GM18502 (cell line): ENCODE data around the gene ASCC1.

ENCODE experiments used
- ATAC-seq: cut with Tn5 transposase; IDR thresholded peaks from one replicate; pipeline ENCODE4 v1.9.1; 2021; ENCODE audit warnings: mild to moderate bottlenecking; ENCODE audit not compliant: unreplicated experiment, poor library complexity

Gene ASCC1

GRCh38 chr10:72087969-72088888 is 127.8 kb downstream of the ASCC1 start, which contains the start of gene SPOCK2:
TSS of gene SPOCK2 (minus strand) at chr10:72088551. CDS start at chr10:72088328, 223 bp downstream.
- no peak for ATAC-seq

DNA sequence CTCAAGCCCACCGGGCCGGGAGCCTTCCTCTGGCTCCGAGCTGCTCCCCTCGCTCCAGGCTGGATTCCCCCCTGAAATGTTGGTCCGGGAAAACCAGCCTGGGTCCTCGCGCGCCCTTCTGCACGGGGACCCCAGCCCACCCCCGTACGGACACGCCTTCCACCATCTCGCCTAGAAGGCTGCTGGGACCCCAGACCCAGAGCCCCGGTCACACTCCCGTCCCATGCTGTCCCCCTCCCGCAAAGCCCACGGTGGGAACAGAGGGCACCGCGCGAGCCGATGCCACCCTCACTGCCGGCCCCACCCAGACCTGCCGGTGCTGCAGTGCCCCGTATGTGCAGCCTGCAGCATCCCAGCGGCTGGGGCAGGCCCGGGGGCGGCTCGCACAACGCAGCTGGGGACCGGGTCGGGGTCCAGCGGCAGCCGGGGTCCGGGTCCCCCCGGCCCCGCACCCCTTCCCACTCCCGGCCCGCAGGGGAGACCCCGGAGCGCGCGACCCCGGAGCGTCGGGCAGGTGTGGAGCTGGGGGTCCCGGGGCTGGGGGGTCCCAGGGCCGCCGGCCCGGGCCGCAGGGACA is 128.6 kb downstream of the ASCC1 start:
- no peak for ATAC-seq

- ATAC-seq = no peak
Measured at GRCh38 chr10:72086466-72087391, 129.3 kb downstream of the ASCC1 start.

- no peak for ATAC-seq
Measured at GRCh38 chr10:72085864-72086465, 130.1 kb downstream of the ASCC1 start.

- no peak for ATAC-seq
Measured at GRCh38 chr10:72085166-72085565, 130.9 kb downstream of the ASCC1 start.

DNA sequence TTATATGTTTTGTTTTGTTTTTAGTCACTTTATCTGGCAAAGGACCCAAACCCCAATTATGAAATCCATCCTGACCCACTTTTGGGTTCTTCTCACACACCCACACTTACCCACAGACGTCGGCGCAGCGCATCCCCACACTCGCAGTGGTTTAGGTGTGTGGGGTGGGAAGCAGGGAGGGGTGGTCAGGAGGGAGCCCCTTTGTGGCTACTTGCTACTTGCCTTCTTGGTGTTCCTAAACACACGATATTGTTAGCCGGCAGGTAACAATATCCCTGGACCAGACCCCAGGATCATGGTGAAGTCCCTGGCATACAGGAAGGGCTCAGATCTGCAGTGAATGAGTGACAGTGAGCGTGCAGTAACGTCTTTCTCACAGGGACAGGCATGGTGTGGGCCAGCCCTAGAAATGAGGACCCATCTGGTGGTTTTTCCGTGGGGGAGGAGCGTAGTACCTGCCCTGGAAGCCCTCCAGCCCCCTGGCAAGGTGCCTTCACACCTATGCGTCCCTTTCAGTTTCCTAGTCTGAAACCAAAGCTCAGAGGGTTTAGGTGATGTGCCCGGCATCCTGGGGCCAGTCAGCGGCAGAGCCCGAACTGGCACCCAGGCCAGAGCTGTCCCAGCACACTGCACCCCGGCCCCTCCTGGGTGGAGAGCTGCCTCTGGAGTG is 132.2 kb downstream of the ASCC1 start:
- no peak for ATAC-seq

DNA sequence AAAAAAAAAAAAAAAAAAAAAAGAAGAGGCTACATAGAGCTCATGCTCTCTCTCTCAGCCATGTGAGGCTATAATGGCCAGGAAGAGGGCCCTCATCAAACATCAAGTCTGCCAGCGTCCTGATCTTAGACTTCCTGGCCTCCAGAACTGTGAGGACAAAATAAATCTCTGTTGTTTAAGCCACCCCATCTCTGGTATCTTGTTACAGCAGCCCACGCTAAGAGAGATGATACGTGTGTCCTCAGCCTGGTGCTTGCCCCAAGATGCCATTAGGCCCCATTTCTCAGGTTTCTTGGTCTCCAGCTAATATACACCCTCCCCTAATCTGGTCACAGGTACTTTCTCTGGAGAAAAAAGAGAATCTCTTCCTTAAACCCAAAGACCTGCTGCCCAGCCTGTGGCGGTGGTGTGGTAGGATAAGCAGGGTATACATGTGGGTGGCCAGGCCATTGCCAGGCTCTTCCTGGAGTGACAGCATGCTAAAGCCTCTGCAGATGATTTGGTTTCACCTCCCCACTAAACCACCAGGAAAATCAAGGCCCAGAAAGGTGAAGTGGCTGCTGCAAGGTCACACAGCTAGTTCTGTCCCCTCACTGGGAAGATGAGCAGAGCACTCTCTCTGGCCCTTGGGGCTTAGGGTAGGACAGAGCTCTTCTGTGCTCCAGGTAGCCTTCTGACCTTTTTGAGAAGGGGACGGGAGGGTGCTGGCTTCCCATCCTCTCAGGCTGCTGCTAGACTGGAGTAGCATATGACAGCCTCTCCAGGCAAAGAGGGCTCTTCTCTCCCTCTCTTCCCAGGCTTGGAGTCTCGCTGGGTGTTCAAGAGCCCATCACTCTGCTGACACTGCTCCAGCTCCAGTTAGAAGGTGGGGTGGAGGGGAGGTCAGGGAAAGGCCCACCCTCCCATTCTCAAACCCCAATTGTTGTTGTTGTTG is 133.0 kb downstream of the ASCC1 start:
- no peak for ATAC-seq

DNA sequence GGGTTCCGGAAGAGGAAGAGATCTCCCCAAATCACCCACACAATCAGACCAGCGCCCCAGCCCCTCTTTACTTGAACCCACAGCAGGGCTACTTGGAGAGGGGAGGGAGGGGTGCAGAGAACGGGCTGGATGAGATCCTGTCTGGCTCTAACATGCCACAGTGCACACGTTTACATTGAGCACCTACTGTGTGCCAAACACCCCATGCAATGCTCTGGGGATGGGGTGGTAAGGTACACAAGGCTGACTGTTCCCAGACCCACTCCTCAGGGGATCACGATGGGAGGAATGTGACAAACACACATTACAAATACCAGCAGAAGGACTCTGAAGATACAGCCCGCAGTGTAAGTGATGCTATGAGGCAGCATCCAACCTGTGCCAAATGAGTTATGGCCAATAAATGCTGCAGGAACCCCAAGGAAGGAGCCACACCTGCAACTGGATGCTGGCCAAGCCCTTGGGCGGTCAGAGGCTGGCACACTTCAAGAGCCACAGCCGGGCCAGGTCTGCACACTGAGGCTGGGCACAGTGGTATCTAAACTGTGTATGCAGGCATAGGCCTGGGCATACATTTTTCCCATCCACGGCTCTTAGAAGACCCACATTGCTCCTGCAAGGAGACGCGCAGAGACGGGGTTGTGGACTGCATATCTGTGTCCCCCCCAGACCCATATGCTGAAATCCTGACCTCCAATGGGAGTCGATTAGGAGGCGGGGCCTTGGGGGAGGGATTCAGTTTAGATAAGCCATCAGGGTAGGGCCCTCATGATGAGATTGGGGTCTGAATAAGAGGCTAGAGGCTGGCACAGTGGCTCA is 134.1 kb downstream of the ASCC1 start:
- ATAC-seq = no peak

- no peak for ATAC-seq
Measured at GRCh38 chr10:72081210-72081609, 134.9 kb downstream of the ASCC1 start.

DNA sequence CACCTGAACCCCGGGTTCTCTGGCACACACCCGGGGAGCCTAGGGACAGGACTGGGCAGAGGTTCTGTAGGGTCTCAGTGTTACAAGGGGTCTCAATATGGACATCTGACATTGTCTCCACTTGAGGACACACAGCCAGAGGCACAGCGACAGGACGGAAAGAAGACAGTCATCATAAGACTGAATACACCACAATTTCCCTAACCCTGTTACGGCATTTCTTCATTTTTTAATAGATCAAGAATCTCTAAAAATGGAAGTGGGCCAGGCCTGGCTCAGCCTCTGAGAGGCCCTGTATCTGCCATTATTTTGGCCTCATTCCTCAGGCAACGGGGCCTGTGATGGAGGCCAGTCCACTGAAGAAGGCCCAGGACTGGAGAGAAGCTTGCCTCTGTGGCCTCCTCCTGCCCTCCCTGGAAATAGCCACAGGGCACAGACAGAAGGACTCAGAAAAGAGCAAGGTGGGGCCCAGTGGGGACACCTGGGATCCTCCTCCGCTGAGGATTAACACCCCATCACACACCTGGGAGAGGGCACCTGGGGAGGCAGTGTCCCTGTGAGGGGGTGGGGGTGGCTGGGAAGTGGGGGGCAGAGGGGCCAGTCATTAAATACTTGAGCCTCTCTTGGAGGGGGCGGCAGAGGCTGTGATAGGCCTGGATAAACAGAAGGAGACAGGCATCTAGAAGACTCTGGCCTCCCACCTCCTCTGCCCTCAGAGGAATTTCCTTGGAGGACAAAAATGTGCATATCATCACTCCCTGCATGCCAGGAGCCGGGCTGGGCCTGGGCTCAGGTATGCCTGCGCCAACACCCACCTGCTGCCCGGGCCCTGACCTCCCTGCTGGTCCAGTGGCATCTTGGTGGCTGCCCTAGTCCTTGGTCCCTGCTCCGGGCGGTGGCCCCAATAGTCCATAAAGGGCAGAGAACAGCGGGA is 135.8 kb downstream of the ASCC1 start:
- ATAC-seq = no peak

- ATAC-seq = no peak
Measured at GRCh38 chr10:72079356-72079755, 136.7 kb downstream of the ASCC1 start.

DNA sequence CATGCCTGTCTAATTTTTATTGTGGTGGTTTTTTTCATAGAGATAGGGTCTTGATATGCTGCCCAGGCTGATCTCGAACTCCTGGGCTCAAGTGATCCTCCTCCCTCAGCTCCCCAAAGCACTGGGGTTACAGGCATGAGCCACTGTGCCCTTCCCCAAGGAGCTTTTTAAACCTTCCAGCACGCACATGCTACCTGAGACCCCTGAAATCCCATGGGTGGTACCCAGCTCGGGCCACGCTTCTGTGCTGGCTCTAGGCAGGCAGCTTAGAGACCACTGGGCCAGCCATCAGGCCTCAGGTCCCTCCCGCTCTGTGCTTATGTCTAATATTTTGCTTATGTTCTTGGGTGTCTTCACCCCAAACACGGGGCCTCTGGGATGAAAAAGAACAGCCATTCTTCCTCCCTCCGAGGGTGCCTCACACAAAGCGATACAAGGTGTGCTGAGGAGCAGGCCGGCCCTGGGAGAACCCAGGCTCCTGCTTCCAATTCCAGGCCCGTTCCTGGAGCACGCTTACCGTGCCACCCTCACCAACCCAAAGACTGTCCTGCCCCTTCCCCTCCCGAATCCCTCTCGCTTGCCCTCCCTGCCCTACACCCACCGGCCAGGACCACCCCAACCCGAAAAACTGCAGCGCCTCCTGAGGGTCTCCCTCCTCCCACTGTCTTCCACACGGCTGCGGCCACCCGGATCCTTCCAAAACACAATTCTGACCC is 138.6 kb downstream of the ASCC1 start:
- no peak for ATAC-seq

DNA sequence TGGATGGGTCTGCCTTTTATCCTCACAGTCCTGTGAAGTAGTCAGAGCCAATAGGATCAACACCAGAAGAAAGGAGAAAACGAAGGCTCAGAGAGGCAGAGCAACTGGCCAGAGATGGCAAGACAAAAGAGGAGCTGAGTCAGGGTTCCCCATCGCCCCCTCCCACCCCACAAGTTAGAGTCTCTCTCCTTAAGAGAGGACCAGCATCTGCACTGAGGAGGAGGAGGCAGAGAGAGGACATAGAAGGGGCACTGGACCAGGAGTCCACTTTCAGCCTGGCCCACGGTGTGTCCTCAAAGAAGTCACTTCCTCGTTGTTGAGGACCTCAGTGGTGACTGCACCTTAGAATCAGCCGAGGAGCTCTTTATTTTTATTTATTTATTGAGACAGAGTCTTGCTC is 139.3 kb downstream of the ASCC1 start:
- no peak for ATAC-seq

- ATAC-seq = no peak
Measured at GRCh38 chr10:72075376-72076115, 140.5 kb downstream of the ASCC1 start.

DNA sequence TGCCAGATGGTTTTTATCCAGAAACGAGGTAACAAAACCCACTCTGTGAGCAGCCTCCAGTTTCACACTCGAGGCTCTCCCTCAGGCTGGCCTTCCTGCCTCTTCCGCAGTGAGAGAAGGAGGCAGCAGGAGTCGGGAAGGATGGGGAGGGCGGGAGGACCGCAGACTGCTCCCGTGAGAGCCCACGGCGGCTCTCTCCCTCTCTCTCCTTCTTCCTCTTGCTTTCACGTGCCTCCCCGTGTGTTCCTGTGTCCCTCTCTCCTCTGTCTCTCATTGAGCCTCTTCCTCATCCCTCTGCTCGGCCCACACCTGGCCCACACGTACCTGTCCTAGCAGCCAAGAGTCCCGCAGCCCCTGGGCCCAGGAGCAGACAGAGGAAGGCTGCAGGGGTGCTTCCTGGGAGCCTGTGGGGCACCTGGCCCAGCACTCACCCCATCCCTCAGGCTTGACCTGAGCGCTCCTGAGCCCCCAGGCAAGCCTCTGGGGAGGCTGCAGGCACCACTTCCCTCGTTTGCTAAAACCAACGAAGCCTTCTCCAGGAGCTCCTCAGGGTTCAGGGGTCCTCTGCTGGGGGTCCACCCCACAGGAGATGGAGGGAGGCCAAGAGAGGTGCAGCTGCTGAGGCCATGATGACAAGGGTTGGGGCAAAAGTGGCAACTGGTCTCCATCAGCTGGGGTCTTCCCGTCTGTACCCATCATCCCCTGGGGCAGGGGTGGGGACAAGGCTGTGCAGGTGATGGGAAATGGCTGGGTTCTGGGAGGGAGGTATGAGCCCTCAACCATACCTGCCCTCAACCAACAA is 141.3 kb downstream of the ASCC1 start:
- ATAC-seq = no peak
